ENCODE results near the gene COL3A1. TPM values are rescaled to one million over a fixed set of nuclear protein-coding genes. Genes with fewer than 3 reads are reported as not detected.

COL3A1 gene
- total and polyA plus RNA-seq, 2 experiments from 2014 or later, result 0.17 to 0.31 TPM

- TF ChIP-seq ETS1 (IDR thresholded peaks at IDR 0.05) (no peak), NANOG (IDR thresholded peaks at IDR 0.05; ENCODE audit: borderline replicate concordance) (no peak)
These were observed 38.2 kb downstream of the COL3A1 start (continued) for GRCh38 chr2:189012351-189012750.

- TF ChIP-seq CREB1 (CRISPR knock-in tag; IDR thresholded peaks at IDR 0.05; ENCODE audit: low read depth), result no peak
- no peak for TF ChIP-seq CTCF (conservative IDR thresholded peaks at IDR 0.05; ENCODE audit: low read depth in 2 of 2)
- no peak for TF ChIP-seq ETS1 (IDR thresholded peaks at IDR 0.05)
- TF ChIP-seq ZNF462 (CRISPR knock-in tag; IDR thresholded peaks at IDR 0.05), result no peak
- TF ChIP-seq ZNF331 (CRISPR knock-in tag; IDR thresholded peaks at IDR 0.05; ENCODE audit: low read depth), result no peak
- no peak for TF ChIP-seq EZH2phosphoT487 (IDR thresholded peaks at IDR 0.05; ENCODE audit: unreplicated experiment)
- TF ChIP-seq REST (IDR thresholded peaks at IDR 0.05; ENCODE audit: unreplicated experiment), result no peak
- no peak for TF ChIP-seq NANOG (IDR thresholded peaks at IDR 0.05; ENCODE audit: borderline replicate concordance)
- Mint-ChIP-seq H3K9me3 (no peaks in the 10 kb centered on the region), H3K4me1 (peaks cover 9% of the 10 kb centered on the region; the same call in 2 of the 3 replicates), H3K4me3 (no peak overlapping the region), H3K36me3 (ENCODE audit: low read depth) (no peaks in the 10 kb centered on the region), H3K27ac (no peak overlapping the region), H3K27me3 (ENCODE audit: insufficient read depth, low read depth, poor library complexity) (no peaks in the 10 kb centered on the region)
- Histone ChIP-seq H3K36me3 (ENCODE audit: insufficient read depth) (no peaks in the 10 kb centered on the region), H3K4me3 (no peak overlapping the region), H2AFZ (no peak overlapping the region), H3K27ac (ENCODE audit: low read depth) (no peak overlapping the region), H3K27me3 (ENCODE audit: insufficient read depth) (no peaks in the 10 kb centered on the region), H4K20me1 (replicated peaks; ENCODE audit: insufficient read depth) (no peaks in the 10 kb centered on the region), H3K79me2 (replicated peaks; ENCODE audit: insufficient read depth) (no peaks in the 10 kb centered on the region), H3K4me2 (no peak overlapping the region), H3F3A (replicated peaks; ENCODE audit: low read depth) (no peaks in the 10 kb centered on the region), H3K4me1 (ENCODE audit: insufficient read depth) (peaks cover 5% of the 10 kb centered on the region; the same call in 1 of the 2 replicates), H3K9me2 (ENCODE audit: insufficient read depth) (no peaks in the 10 kb centered on the region)
- ATAC-seq (no peak), DNase-seq (ENCODE audit: low spot score) (no peak)
These were observed 38.9 kb downstream of the COL3A1 start for GRCh38 chr2:189013031-189013430.
